Neutrophil (primary cell): Measurements from ENCODE around the gene C16orf89.
"Not testable (repeated sequence)": the region's sequence is repeated elsewhere in the genome, so short reads cannot be mapped to it uniquely, and the experiment has no call there.

Source experiments
- H3K27ac ChIP-seq: fragments of 200-600 bp; sonication (generic); 2 replicates; pipeline ENCODE4 v1.5.1; 2016; ENCODE audit warnings: mild to moderate bottlenecking, moderate library complexity
- H3K27me3 ChIP-seq: fragments of 200-600 bp; sonication (generic); 2 replicates; pipeline ENCODE4 v1.6.0; 2016; ENCODE audit warnings: mild to moderate bottlenecking
- H3K36me3 ChIP-seq: fragments of 200-600 bp; sonication (generic); 2 replicates; pipeline ENCODE4 v1.5.1; 2017
- H3K4me1 ChIP-seq, 2 experiments: fragments of 200-600 bp in 1 of 2; sonication (generic) in 1 of 2; 1 replicate in 1 of 2; 2 replicates in 1 of 2; pipeline versions ENCODE4 v1.5.1 to v1.6.1; 2013 to 2016; ENCODE audit warnings: low read depth in 1 of 2, low read length in 1 of 2, mild to moderate bottlenecking in 1 of 2, moderate library complexity in 1 of 2; ENCODE audit not compliant: control insufficient read depth in 1 of 2, insufficient read depth in 1 of 2
- H3K4me3 ChIP-seq, 2 experiments: fragments of 200-600 bp in 1 of 2; sonication (generic) in 1 of 2; 1 replicate in 1 of 2; 2 replicates in 1 of 2; pipeline ENCODE4 v1.5.1; 2013 to 2016; ENCODE audit warnings: low read depth in 1 of 2, low read length in 1 of 2, mild to moderate bottlenecking in 1 of 2, moderate library complexity in 1 of 2
- H3K9me3 ChIP-seq: fragments of 200-600 bp; sonication (generic); 2 replicates; pipeline ENCODE4 v1.5.1; 2016
- TF ChIP-seq, protein P1 (sequence below): fragments of 200-600 bp; sonication (generic); IDR thresholded peaks from 2 replicates; pipeline ENCODE4 v1.5.1; 2016; ENCODE audit warnings: antibody characterized with exemption

C16orf89 gene

DNA sequence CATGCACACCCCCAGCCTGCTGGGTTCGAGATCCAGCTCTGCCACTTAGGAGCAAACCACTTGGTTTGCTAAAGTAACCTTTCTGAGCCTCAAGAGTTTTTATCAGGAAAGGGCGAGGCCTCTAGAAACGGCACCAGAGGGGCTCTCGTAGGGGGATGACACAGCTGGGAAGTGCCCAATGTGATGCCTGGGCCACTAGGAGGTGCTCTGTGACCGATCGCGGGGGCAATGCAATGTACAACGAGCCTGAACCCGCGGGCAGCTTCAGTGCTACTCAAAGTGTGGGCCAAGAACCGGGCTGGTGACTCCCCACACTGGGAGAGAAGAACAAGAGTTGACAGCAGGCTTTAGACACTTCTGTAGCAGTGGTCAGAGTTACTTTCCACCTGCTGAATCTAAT is 9.4 kb downstream of the C16orf89 start:
- Histone ChIP-seq H3K27me3 (peaks cover 21% of the 10 kb centered on the region), H3K4me1 (no peaks in the 10 kb centered on the region), H3K36me3 (no peaks in the 10 kb centered on the region), H3K27ac (no peak overlapping the region), H3K9me3 (no peaks in the 10 kb centered on the region), H3K4me3 (no peak overlapping the region)
- TF ChIP-seq, protein P1, sequence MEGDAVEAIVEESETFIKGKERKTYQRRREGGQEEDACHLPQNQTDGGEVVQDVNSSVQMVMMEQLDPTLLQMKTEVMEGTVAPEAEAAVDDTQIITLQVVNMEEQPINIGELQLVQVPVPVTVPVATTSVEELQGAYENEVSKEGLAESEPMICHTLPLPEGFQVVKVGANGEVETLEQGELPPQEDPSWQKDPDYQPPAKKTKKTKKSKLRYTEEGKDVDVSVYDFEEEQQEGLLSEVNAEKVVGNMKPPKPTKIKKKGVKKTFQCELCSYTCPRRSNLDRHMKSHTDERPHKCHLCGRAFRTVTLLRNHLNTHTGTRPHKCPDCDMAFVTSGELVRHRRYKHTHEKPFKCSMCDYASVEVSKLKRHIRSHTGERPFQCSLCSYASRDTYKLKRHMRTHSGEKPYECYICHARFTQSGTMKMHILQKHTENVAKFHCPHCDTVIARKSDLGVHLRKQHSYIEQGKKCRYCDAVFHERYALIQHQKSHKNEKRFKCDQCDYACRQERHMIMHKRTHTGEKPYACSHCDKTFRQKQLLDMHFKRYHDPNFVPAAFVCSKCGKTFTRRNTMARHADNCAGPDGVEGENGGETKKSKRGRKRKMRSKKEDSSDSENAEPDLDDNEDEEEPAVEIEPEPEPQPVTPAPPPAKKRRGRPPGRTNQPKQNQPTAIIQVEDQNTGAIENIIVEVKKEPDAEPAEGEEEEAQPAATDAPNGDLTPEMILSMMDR: no peak

DNA sequence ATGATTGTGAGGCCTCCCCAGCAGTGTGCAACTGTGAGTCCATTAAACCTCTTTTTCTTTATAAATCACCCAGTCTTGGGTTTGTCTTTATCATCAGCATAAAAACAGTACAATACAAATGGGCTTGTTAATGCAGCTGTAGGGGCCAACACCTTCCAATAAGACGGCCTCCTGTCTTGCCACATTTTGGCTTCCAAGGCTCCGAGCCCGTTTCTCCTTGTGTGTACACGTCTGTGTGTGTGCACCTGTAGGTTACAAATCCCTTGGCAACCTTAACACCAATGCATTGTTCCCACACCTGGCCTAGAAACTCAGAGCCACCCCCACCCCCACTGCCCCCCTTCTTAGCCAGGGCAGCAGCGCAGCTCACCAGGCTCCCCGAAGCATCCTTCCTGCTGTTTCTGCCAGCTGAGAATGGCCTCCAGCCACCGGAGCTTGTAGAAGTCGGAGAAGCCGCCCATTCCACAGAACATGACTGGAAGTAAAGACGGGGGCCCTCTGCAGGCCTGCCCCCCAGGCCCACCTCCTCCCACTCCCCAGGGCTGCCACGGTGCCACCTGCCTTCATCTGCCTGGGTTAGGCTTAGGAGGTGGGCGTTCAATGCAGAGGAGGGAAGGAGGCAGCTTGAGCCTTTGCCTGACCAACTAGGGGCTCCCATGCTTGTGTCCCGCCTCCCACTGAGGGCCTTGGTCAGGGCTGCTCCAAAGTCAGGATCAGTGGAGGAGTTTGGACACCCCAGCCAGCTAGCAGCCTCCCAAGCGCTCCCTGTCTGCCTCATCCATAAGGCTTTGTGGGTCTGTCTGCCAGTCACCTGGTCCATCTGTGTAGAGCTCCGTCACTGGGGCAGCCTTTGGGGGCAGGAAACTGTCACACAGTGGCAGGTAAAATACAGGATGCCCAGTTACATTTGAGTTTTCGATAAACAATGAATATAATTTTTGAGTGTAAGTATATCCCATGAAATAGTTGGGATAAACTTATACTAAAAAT is 10.6 kb downstream of the C16orf89 start:
- TF ChIP-seq, protein P1: no peak

DNA sequence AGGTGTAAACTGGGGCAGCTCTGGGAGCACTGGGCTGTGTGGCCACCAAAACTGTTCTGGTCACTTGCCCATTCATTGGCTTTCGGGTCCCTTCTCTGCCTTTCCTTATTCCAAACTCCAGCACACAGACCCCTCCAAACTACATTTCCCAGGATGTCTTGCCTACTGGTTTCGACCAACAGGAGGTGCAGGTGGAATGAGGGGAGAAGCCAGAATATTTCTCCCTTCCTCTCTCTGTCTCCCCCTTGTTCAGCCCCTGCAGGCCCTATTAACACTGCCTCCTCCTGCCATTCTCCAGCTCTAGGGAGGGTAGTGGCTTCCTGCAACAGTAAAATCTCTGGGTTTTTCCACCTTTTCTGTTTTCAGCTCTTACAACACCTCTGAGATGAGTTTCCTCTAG is 18.8 kb downstream of the C16orf89 start:
- H3K4me1 ChIP-seq: no peaks in the 10 kb centered on the region
- TF ChIP-seq, protein P1: no peak
- H3K27ac ChIP-seq: no peak overlapping the region
- H3K36me3 ChIP-seq: no peaks in the 10 kb centered on the region
- H3K27me3 ChIP-seq: peaks cover 16% of the 10 kb centered on the region
- H3K9me3 ChIP-seq: no peaks in the 10 kb centered on the region
- no peak overlapping the region for H3K4me3 ChIP-seq

More for the DNA sequence above, 10.6 kb downstream of the C16orf89 start:
- Histone ChIP-seq H3K4me3 (no peak overlapping the region), H3K27ac (no peak overlapping the region), H3K4me1 (no peaks in the 10 kb centered on the region), H3K27me3 (peaks cover 21% of the 10 kb centered on the region), H3K9me3 (no peaks in the 10 kb centered on the region), H3K36me3 (no peaks in the 10 kb centered on the region)

DNA sequence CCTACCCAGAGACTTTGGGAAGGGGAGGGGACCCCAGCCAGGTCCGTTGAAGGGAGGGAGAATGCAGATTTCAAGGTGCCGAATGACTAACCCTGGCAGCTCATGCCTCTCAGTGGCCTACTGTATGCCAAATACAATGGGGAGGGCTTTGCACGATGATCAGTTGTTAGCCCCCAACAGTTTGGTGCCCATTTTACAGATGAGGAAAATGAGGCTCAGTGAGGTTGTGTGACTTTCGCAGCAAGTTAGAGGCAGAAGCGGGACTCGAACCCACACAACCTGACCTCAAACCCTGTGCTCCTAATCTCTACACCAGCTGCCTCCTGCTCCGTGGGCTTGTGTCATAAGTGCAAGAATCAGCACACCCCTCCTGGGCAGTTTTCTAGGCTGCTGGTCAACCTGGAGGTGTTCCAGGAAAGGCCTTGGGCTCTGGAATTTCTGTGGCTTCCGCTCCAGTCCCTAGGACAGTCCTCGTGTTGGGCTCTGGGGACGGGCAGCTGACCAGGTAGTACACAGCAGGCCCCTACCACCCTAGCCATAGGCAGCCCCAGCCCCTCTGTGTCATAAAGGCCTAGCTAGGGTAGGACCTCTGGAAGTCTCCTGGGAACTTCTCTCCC is 20.1 kb downstream of the C16orf89 start:
- H3K4me3 ChIP-seq: no peak overlapping the region
- no peaks in the 10 kb centered on the region for H3K9me3 ChIP-seq
- H3K27ac ChIP-seq: no peak overlapping the region
- peaks cover 29% of the 10 kb centered on the region for H3K27me3 ChIP-seq
- no peaks in the 10 kb centered on the region for H3K4me1 ChIP-seq
- TF ChIP-seq, protein P1: no peak
- H3K36me3 ChIP-seq: no peaks in the 10 kb centered on the region

DNA sequence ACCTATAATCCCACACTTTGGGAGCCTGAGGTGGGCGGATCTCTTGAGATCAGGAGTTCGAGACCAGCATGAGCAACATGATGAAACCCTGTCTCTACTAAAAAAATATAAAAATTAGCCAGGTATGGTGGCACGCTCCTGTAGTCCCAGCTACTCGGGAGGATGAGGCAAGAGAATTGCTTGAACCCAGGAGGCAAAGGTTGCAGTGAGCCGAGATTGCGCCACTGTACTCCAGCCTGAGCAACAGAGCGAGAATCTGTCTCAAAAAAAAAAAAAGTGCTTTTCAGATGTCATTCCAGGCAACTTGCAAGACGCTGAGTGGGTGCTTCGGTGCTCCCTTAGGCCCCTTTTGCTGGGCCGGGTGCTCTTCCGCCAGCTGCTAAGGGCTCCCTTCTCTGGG is 21.2 kb downstream of the C16orf89 start:
- not testable (repeated sequence) for H3K36me3 ChIP-seq, H3K4me1 ChIP-seq, H3K4me3 ChIP-seq, H3K27ac ChIP-seq, H3K9me3 ChIP-seq
- peaks cover 27% of the 10 kb centered on the region for H3K27me3 ChIP-seq

DNA sequence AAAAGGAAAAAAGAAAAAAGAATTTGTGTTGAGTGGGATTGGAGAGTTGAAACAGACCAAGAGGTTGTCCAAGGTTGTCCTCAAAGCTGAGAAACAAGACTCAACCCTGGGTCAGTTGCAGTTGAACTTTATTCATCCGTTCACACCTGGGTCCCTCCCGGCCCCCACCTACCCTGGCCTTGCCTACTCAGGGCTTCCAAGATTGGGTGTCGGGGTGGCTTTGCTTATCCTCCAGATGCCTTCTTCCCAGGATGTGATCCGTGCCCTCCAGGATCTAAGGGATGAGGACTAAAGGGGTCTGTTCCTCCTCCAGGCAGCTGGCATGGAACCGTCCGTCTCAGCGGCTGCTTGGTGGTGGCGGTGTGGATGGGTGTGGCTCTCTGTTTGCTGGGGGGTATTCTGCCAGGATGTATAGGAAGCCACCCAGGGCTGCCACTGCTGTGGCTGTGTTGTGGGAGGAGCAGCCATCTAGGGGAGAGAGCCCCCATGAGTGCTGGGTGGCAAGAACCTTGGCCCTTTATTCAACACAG is 21.7 kb downstream of the C16orf89 start:
- peaks cover 22% of the 10 kb centered on the region for H3K27me3 ChIP-seq

More for the DNA sequence above, 21.7 kb downstream of the C16orf89 start:
- Histone ChIP-seq H3K4me1 (no peaks in the 10 kb centered on the region), H3K27ac (no peak overlapping the region), H3K36me3 (no peaks in the 10 kb centered on the region), H3K4me3 (no peak overlapping the region), H3K9me3 (no peaks in the 10 kb centered on the region)
- TF ChIP-seq, protein P1: no peak
